Measurements from ENCODE around the gene TMEM185B.

The TMEM185B gene

DNA sequence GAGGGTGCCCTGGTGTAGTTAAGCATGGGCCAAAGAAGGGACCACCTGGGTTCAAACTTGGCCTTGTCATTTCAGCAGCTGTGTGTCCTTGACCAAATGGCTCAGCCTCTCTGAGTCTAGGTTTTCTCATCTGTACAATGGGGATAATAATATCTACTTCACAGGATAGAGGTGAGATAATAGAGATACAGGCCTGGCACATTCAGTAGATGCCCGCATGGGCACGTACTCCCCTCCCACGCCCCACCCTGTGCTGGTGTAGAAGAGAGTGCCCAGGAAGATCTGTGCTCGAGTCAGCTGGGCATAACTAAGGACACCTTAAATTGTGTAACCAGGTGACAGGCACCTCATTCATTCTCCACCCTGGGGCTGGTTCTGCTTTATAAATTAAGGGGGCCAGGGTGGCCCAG is 8.4 kb upstream of the TMEM185B start:
- DNase-seq (ENCODE audit: low read depth): no peak

DNA sequence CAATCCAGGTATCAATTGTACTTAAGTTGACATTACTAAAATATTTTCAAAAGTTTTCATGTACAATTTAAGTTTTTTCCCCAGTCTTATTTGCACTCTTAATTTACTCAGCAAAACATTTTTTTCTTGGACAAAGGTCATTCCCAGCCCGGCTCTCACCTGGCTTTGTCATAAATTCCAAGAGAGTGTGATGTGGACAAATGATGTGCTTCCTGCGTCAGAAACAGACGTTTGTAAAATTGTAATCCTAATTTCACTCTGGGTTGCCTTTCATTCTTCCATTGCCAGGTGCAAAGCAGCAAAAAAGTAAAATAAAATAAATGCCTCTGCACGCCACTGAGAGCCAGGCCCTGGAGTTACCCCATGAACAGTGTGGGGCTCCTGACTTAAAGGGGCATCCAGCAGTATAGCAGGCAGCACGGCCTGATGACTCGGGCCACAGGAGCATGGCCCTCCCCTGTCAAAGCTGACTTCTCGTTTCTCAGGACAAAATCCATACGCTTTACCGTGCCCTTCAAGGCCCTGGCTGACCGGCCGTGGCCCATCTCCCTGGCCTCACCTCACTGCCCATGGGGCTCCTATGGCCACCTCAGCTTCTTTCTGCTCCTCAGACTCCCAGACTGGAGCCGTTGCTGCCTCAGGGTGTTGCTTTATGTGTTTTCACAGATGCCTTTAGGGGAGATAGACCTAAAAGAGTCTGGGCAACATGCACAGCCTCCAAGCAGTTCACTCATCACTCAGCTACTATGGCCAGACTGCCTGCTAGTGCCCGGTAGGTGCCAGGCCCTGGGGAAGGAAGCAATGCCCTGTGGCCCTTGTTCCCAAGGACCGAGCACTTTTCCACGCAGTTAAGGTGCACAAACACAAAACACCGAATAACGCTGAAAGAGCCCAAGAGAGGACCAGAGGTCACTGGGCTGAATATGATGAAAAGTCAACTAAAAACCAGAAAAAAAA is 7.6 kb upstream of the TMEM185B start:
- no peak for DNase-seq (ENCODE audit: low read depth)

DNA sequence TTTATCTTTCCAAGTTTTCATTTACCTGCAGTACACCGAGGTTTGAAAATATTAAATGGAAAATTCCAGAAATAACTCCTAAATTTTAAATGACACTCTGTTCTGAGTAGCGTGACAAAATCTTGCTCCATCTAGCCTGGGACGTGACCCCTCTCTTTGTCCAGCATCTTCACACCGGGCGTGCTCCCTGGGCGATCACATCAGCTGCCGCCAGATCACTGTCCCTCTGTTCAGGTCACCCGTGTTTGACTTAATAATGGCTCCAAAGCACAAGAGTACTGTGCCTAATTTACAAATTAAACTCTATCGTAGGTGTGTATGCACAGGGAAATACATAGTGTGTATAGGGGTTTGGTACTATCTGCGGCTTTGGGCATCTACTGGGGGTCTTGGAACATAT is 6.1 kb upstream of the TMEM185B start:
- DNase-seq (ENCODE audit: low read depth): no peak

DNA sequence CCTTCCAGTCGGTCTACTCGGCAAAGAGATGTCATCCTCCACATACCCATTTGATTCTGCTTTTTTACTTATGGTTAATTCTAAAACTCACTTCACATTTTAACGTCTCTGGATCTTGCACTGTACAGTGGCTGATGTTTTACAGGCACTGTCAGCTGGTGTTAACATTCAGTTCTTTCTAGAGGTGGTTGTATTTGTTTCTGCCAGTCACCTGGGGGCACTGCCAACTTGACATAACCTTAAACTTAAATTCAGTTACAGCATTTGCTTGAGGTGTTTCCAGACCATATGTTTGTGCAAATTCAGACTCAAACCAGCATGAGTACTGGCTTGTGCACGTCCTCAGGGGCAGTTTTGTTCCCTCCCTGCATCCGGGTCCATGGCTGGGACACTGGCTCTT is 5.3 kb upstream of the TMEM185B start:
- no peak for DNase-seq (ENCODE audit: low read depth)

DNA sequence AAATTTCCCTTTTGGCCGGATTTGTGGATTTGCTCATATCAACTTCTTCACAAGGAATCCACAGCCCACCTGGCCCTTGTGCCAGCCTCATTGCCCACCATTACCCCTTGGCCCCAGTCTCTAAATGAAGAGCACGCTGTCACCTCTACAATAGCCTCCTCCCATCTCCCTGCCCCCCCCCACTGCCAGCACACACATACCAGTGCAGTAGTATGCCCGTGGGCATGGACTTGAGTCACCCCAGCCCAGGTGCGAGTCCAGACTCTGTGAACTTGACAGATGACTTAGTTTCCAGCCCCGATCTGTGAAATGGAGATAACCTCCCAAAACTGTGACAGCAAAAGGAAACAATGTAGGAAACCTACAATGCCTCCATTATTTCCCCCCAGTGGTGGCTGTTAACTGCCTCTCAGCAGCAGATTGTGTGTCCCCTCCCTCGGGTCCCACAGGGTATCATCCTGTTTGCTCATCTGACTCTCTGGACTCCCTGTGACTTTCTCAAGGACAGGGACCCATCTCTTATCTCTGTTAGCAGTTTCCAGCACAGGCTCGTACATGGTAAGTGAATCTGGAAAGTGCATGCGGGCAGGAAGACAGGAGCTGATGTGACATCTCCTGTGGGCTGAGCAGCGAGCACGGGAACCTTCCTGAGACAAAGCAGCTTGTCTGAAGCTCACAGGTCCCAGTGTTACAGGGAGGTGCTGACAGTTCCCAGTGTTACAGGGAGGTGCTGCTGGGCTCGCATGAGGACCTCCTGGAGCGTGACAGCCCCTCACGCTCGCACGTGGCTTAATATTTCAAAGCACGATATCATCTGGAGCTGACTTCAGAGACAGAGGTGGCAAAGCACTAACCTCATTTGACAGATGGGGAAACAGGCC is 4.2 kb upstream of the TMEM185B start:
- DNase-seq (ENCODE audit: low read depth): no peak

DNA sequence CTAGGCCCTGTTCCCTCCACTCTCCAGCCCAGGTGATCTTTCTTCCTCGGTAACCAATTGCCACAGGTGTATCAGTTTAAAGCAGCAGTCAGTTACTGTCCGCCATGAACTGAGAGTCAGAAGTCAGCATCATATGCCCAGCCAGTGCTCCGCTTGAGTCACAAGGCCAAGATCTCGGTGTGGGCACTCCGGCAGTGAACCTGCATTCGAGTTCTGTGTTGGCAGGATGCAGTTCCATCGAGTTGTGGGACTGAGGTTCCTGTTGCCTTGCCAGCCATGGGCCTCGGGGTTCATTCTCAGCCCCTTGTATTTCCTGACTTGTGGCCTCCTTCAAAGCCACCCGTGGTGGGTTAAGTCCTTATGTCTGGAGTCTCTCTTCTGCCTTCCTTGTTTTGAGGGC is 3.1 kb upstream of the TMEM185B start:
- DNase-seq (ENCODE audit: low read depth): no peak

DNA sequence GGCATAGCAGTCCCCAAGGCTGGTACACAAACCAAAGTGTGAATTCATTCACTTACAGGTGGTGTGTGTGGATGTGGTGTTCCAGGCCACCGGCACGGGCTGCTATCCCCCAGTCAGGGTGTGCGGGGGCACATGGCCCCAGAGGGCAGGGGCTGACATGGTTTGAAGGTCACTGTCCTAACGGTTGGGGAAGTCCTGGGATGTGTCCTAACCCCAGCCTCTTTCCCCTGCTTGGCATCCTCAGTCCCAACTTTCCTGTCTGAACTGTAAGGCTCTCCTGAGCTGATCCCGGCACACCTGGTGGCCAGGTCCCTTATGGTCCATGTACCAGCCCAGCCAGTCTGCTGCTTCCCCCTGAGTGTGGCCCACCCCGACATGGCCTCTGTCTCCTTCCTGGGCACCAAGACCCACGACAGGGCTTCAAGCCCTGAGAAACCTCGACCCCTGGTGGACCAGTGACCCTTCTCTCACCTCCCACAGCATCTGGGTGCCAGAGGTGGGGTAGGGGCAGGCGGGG is 2.4 kb upstream of the TMEM185B start:
- DNase-seq (ENCODE audit: low read depth): no peak

GRCh38 chr2:120224735-120225548 is 1.7 kb upstream of the TMEM185B start:
- no peak for DNase-seq (ENCODE audit: low read depth)

DNA sequence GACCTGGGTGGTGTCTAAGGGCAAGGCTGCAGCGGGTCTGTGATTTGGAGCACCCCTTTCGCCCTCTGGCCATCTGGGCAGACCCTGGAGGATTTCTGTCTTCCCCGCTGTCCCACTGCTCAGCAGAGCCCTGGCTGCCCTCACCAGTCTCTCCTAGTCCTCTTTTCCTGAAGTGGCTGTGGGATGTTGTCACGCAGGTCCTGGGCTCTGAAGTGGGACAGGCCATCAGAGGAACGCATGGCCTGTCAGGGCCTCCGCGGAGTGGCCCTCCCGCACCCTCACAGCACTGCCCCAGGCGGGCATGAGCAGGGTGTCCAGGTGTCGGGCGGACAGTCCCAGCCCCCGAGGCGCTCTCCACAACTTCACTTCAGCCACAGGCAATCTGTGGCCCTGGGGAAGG is 1.1 kb upstream of the TMEM185B start:
- DNase-seq (ENCODE audit: low read depth): no peak

- DNase-seq (ENCODE audit: low read depth): no peak
Observed at GRCh38 chr2:120222186-120223033, 790 bp downstream of the TMEM185B start.

DNA sequence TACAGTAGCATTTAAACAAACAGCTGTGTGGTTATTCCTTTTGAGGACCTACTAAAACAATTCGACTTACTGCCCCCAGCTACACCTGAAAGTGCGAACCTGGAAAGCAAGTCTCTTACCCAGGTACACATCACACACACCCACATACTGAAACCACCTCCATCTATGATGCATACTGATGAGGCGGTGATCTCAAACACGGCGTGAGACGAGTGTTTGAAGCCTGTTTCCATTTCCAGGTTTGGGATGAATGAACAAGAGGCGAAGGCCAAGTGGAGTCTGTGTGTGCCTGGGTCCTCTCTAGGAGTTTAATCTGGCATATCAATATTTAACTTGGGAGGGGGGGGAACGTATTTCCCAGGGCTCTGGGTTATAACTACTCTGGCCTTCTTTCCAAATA is 1.6 kb downstream of the TMEM185B start:
- no peak for DNase-seq (ENCODE audit: low read depth)

DNA sequence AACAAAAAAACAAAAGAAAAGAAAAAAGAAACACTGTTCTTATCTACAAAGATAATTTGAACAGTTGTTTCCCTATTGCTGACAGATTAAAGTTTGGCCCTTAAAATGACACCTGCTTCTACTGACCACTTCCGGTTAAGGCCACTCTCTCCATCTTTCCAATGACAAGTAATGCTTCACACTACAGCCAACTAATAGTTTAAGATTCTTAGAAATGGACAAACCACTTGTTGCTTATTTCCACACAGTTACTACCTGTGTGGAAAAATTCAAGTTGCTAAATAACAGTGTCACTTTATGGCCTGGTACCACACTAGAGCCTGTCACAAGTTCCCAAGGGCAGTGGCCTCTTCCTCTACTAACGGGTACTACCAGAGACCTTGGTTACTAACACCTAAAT is 2.4 kb downstream of the TMEM185B start:
- no peak for DNase-seq (ENCODE audit: low read depth)

DNA sequence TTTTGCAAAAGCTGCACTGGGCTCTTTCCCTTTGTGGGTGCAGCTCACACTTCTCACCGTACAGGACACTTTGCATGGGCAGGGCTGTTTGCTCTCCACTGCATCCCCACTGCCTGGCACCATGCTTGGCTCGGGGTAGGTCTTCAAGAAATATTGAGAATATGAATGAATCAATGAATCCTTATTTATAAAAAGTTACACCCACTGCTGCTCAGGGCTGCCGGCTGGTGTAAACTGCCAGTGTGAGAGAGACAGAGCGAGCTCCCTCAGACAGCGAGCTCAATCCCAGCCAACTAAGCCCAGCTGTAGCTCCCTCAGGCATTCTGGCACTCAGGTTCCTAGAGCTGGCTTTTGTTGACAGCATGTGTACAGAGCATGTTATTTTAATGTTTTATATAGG is 3.4 kb downstream of the TMEM185B start:
- no peak for DNase-seq (ENCODE audit: low read depth)

- DNase-seq (ENCODE audit: low read depth): no peak
Observed at GRCh38 chr2:120219291-120219690, 3.9 kb downstream of the TMEM185B start.

- no peak for DNase-seq (ENCODE audit: low read depth)
Observed at GRCh38 chr2:120218181-120218580, 5.0 kb downstream of the TMEM185B start.

DNA sequence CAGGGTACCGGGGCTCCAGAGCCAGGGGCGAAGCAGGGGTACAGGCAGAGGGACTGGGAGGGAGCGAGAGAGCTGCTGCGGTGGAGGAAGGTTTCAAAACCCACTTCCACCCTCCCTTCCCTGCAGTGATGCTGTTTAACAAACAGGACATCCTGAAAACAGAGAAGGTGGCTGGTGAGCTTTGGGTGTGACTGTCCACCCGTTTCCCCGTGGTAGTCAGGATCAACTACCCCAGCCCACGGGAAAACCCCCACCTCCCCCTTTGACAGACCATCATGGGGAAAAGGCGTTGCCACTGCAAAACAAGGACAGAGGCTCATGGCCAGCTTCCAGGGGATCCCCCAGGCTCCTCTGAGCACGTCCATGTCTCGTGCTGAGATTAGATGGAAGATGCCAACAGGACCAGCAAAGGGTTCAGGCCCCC is 12.9 kb downstream of the TMEM185B start:
- DNase-seq (ENCODE audit: low read depth): no peak

DNA sequence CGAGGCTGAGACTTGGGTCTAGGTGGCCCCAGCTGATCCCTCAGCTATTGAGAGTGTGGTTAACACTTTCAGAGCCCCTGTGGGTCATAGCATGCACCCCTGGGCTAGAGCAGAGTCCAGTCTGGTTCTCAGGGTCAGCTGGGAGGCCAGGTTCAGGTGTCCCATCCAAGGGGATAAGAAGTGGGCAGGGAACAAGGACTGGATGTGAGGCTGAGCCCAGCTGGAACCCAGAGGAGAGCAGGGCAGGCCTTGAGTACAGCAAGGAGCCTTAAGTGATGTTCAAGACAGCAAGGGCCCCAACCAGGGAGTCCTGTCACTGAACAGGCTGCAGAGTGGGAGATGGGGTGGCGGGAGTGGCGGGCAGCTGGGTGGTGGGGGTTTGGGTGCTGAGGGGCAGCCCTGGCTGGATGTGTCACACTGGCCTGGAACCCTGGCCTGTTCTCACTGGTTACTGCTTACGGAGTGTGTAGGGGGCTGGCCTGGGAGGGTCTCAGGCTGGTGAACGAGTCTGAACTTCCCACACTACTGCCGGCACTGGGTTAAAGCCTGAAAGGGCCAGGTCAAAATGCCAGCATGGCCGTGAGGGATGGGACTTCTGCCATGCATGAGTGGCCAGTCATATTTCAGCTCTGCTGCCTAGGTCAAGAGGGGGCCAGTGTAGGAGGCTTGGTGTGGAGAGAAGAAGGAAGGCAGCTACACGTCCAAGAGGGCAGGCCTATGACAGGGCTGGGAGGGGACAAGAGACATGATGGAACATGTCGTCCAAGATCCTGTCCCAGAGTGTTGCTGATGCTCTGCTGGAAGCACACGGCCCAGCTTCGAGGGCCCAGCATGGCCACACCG is 13.6 kb downstream of the TMEM185B start:
- DNase-seq (ENCODE audit: low read depth): no peak

DNA sequence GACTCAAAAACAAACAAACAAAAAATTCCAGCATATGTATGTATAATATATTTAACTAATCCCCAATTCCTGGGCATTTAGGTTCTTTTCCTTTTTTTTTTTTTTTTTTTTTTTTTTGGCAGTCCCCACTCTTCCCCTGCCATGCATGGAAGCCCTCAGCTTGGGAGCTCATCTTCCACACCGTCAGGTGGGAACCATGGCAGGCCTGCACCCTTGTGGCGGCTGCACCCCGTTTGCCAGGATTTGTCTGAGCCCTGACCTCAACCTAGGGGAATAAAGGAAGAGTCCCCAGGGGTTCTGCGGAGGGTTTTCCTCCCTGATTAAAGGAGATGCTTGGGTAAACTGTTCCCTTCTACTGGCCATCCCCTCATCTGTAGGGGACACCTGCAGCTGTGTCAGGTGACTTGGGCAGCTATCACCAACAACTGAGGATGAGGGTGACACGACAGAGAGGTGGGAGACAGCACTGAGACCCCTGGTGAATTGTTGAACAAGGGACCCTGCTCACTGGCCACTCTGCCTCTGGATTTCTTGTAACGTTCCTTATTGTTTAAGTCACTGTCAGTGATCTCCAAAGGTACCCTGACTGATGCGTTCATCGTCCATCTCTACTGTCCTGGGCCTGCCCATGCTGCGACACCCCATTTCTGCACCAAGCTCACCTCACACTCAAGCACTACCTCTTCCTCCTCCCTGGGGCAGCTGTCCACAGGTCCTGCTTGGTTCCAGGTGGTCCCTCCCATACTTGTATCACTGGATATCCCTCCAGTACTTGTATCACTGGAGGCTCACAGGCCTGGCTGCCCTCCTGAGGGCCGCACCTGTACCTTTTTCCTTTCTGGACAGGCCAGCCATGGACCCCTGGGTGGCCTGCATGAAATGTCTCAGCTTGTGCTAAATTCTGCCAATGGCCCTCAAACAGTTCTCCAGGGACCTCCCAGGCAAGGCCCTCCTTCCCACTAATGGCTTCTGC is 14.5 kb downstream of the TMEM185B start:
- no peak for DNase-seq (ENCODE audit: low read depth)

All from non-pigmented ciliary epithelial cell (primary cell).